HepG2 (cell line): Measurements from ENCODE around the gene TMEM222. TPM values are rescaled to one million over a fixed set of nuclear protein-coding genes. Genes with fewer than 3 reads are reported as not detected.
A peak's percentile ranks its signal among the peaks of the same experiment; 100 is the strongest.

Source experiments
- DBP ChIP-seq: sonication (generic); formaldehyde crosslinking; IDR thresholded peaks from 2 replicates; pipeline ENCODE4 v1.4.0; 2020; ENCODE audit warnings: missing genetic modification reagents; ENCODE audit errors: not compliant biosample characterization
- DNMT1 ChIP-seq: sonication (generic); formaldehyde crosslinking; IDR thresholded peaks from 2 replicates; pipeline ENCODE4 v1.5.1; 2020; ENCODE audit warnings: mild to moderate bottlenecking, missing genetic modification reagents
- IRF1 ChIP-seq: sonication (generic); formaldehyde crosslinking; IDR thresholded peaks from 2 replicates; pipeline ENCODE4 v1.4.0; 2020; ENCODE audit warnings: low read depth, mild to moderate bottlenecking, missing genetic modification reagents
- MED1 ChIP-seq: sonication (generic); formaldehyde crosslinking; IDR thresholded peaks from 2 replicates; pipeline ENCODE4 v1.4.0; 2020; ENCODE audit warnings: missing genetic modification reagents
- MED13 ChIP-seq: sonication (generic); formaldehyde crosslinking; IDR thresholded peaks from 2 replicates; pipeline ENCODE4 v1.5.0; 2020; ENCODE audit warnings: missing genetic modification reagents
- MTERF4 ChIP-seq: sonication (generic); formaldehyde crosslinking; IDR thresholded peaks from 2 replicates; pipeline ENCODE4 v1.8.0; 2023; ENCODE audit warnings: mild to moderate bottlenecking, missing genetic modification reagents
- PHF20 ChIP-seq: sonication (generic); formaldehyde crosslinking; IDR thresholded peaks from 2 replicates; pipeline ENCODE4 v1.5.0; 2020; ENCODE audit warnings: mild to moderate bottlenecking, missing genetic modification reagents
- SOX5 ChIP-seq: IDR thresholded peaks from 2 replicates; pipeline ENCODE4 v1.6.1; 2016; ENCODE audit warnings: borderline replicate concordance
- SRF ChIP-seq: IDR thresholded peaks from 2 replicates; pipeline ENCODE4 v1.6.1; 2011; ENCODE audit warnings: mild to moderate bottlenecking, low read depth, low read length, moderate library complexity
- THAP11 ChIP-seq: IDR thresholded peaks from 2 replicates; pipeline ENCODE4 v1.6.1; 2016; ENCODE audit warnings: missing biosample characterization, missing genetic modification reagents
- TIGD3 ChIP-seq: sonication (generic); formaldehyde crosslinking; IDR thresholded peaks from 2 replicates; pipeline ENCODE4 v1.5.1; 2020; ENCODE audit warnings: mild to moderate bottlenecking, missing genetic modification reagents, borderline replicate concordance
- ZBTB7A ChIP-seq: sonication (generic); formaldehyde crosslinking; IDR thresholded peaks from 2 replicates; pipeline ENCODE4 v1.8.0; 2022; ENCODE audit warnings: mild to moderate bottlenecking, missing genetic modification reagents
- ZFX ChIP-seq: sonication (generic); formaldehyde crosslinking; IDR thresholded peaks from 2 replicates; pipeline ENCODE4 v1.4.0; 2020; ENCODE audit warnings: mild to moderate bottlenecking, low read depth, missing genetic modification reagents, moderate library complexity
- ZNF382 ChIP-seq: sonication (generic); formaldehyde crosslinking; IDR thresholded peaks from 2 replicates; pipeline ENCODE4 v1.5.0; 2020; ENCODE audit warnings: missing genetic modification reagents, mild to moderate bottlenecking, borderline replicate concordance
- ZNF460 ChIP-seq: sonication (generic); formaldehyde crosslinking; IDR thresholded peaks from 2 replicates; pipeline ENCODE4 v1.5.1; 2020; ENCODE audit warnings: missing genetic modification reagents, mild to moderate bottlenecking, borderline replicate concordance
- ZNF513 ChIP-seq: sonication (generic); formaldehyde crosslinking; conservative IDR thresholded peaks from 2 replicates; pipeline ENCODE4 v1.5.0; 2020; ENCODE audit warnings: missing genetic modification reagents
- ZNF567 ChIP-seq: sonication (generic); formaldehyde crosslinking; IDR thresholded peaks from 2 replicates; pipeline ENCODE4 v1.8.1; 2023; ENCODE audit warnings: mild to moderate bottlenecking, missing genetic modification reagents, borderline replicate concordance
- ZNF619 ChIP-seq: sonication (generic); formaldehyde crosslinking; IDR thresholded peaks from 2 replicates; pipeline ENCODE4 v1.4.0; 2020; ENCODE audit warnings: mild to moderate bottlenecking, missing genetic modification reagents
- ZNF670 ChIP-seq: sonication (generic); formaldehyde crosslinking; IDR thresholded peaks from 2 replicates; pipeline ENCODE4 v1.8.0; 2022; ENCODE audit warnings: mild to moderate bottlenecking, missing genetic modification reagents, borderline replicate concordance
- ZNF672 ChIP-seq: sonication (generic); formaldehyde crosslinking; IDR thresholded peaks from 2 replicates; pipeline ENCODE4 v1.8.1; 2022; ENCODE audit warnings: missing genetic modification reagents
- ZSCAN31 ChIP-seq: sonication (generic); formaldehyde crosslinking; IDR thresholded peaks from 2 replicates; pipeline ENCODE4 v1.5.0; 2020; ENCODE audit warnings: low read depth, mild to moderate bottlenecking, missing genetic modification reagents
- polyA plus RNA-seq, 8 experiments: library from polyadenylated mRNA; depleted of rRNA in 3 of 8; stranded (reverse) in 7 of 8; unstranded in 1 of 8; fragments of >200 nt; fragmentation: Illumina TruSeq in 4 of 8; extraction: Trizol in 4 of 8; gene quantifications; 2 replicates each; pipeline versions ENCODE4 v1.2.1 to v1.2.3, GENCODE V29; 2011 to 2016; ENCODE audit warnings: low read depth in 4 of 8, missing spikeins in 1 of 8, mixed read lengths in 1 of 8; ENCODE audit not compliant: insufficient read depth in 1 of 8
- total RNA-seq, 5 experiments: library from RNA; depleted of rRNA; stranded (reverse); fragments of >200 nt; fragmentation: Illumina TruSeq; extraction: Trizol; gene quantifications; 2 replicates each; pipeline ENCODE4 v1.2.3, GENCODE V29; 2016; ENCODE audit warnings: low read depth in 1 of 5

TMEM222 gene
- total and polyA plus RNA-seq, 2 of the 13 experiments (the other 11 are each of a cell fraction or from before 2014, with no cell fraction given): 22.7 to 29.6 TPM

GRCh38 chr1:27321813-27322568 lies at the start of gene TMEM222 (continued):
- TF ChIP-seq IRF1 (CRISPR knock-in tag) (no peak), DBP (no peak), ZNF382 (CRISPR knock-in tag) (no peak), SRF (peak; percentile 35; the same call in 1 of the 2 replicates), ZNF567 (CRISPR knock-in tag) (peak; percentile 51; the same call in 1 of the 2 replicates), SOX5 (CRISPR knock-in tag) (no peak; the same call in 1 of the 2 replicates), ZFX (peak; percentile 91), ZBTB7A (0 out of 2 replicates have a peak, but pooled peaks have one; percentile 20), ZNF513 (CRISPR knock-in tag) (0 out of 2 replicates have a peak, but pooled peaks have one; percentile 82), PHF20 (CRISPR knock-in tag) (peak; percentile 99), ZNF619 (CRISPR knock-in tag) (peak; percentile 78; the same call in 1 of the 2 replicates), DNMT1 (0 out of 2 replicates have a peak, but pooled peaks have one; percentile 26), MED13 (peak; percentile 49; the same call in 1 of the 2 replicates), ZNF672 (CRISPR knock-in tag) (no peak), THAP11 (CRISPR knock-in tag) (peak; percentile 97), ZNF670 (CRISPR knock-in tag) (peak; percentile 85), TIGD3 (no peak), ZNF460 (CRISPR knock-in tag) (peak; percentile 41; the same call in 1 of the 2 replicates), MTERF4 (CRISPR knock-in tag) (peak; percentile 88; the same call in 1 of the 2 replicates), ZSCAN31 (CRISPR knock-in tag) (peak; percentile 96), MED1 (CRISPR knock-in tag) (peak; percentile 82)
